Liver (tissue), 9 donors: Measurements from ENCODE around the gene HLCS. TPM values are rescaled to one million over a fixed set of nuclear protein-coding genes. Genes with fewer than 3 reads are reported as not detected.

Experiments used
- DNase-seq: peaks from one replicate; pipeline ENCODE4 v3.0.0-alpha.2; 2017; ENCODE audit warnings: low spot score
- H3K27ac ChIP-seq, 2 donors: one replicate each; pipeline ENCODE4 v1.7.0; 2013; ENCODE audit warnings: inconsistent platforms in 2 of 2, low read length in 2 of 2, control low read depth in 1 of 2, low read depth in 1 of 2, mild to moderate bottlenecking in 1 of 2
- H3K27me3 ChIP-seq, 4 donors: one replicate each; pipeline versions ENCODE4 v1.6.1 to v1.7.0; 2013; ENCODE audit warnings: low read length in 3 of 4, inconsistent platforms in 1 of 4, mild to moderate bottlenecking in 1 of 4, moderate library complexity in 1 of 4; ENCODE audit not compliant: control insufficient read depth in 4 of 4, insufficient read depth in 4 of 4
- H3K36me3 ChIP-seq, 4 donors: one replicate each; pipeline versions ENCODE4 v1.6.1 to v1.7.0; 2013; ENCODE audit warnings: low read length in 3 of 4, mild to moderate bottlenecking in 3 of 4, low read depth in 1 of 4, moderate library complexity in 1 of 4; ENCODE audit not compliant: control insufficient read depth in 4 of 4, insufficient read depth in 3 of 4
- H3K4me1 ChIP-seq, 4 donors: one replicate each; pipeline versions ENCODE4 v1.6.1 to v1.7.0; 2013; ENCODE audit warnings: low read length in 3 of 4, mild to moderate bottlenecking in 3 of 4, moderate library complexity in 1 of 4; ENCODE audit not compliant: control insufficient read depth in 4 of 4, insufficient read depth in 4 of 4
- H3K4me3 ChIP-seq, 3 donors: one replicate each; pipeline versions ENCODE4 v1.6.1 to v1.7.0; 2013; ENCODE audit warnings: low read length in 3 of 3, control low read depth in 1 of 3, low read depth in 1 of 3, mild to moderate bottlenecking in 1 of 3
- H3K9ac ChIP-seq, 2 donors: one replicate each; pipeline ENCODE4 v1.7.0; 2013; ENCODE audit warnings: low read length in 2 of 2, mild to moderate bottlenecking in 2 of 2, moderate library complexity in 2 of 2, control low read depth in 1 of 2, low read depth in 1 of 2
- H3K9me3 ChIP-seq, 4 donors: one replicate each; pipeline versions ENCODE4 v1.6.1 to v1.7.0; 2013; ENCODE audit warnings: low read length in 3 of 4; ENCODE audit not compliant: control insufficient read depth in 4 of 4
- EGR1 ChIP-seq, 2 donors: IDR thresholded peaks; 2 replicates each; pipeline ENCODE4 v1.6.1; 2016 to 2018; ENCODE audit warnings: antibody characterized with exemption in 2 of 2, low read depth in 2 of 2
- FOXA1 ChIP-seq: IDR thresholded peaks from 2 replicates; pipeline ENCODE4 v1.6.1; 2016; ENCODE audit warnings: antibody characterized with exemption
- FOXA2 ChIP-seq: IDR thresholded peaks from 2 replicates; pipeline ENCODE4 v1.6.1; 2016; ENCODE audit warnings: antibody characterized with exemption
- GABPA ChIP-seq, 2 donors: IDR thresholded peaks in 1 of 2; conservative IDR thresholded peaks in 1 of 2; 2 replicates each; pipeline ENCODE4 v1.6.1; 2016; ENCODE audit warnings: antibody characterized with exemption in 2 of 2, mild to moderate bottlenecking in 1 of 2, moderate library complexity in 1 of 2
- HNF4A ChIP-seq, 2 donors: conservative IDR thresholded peaks; 2 replicates each; pipeline ENCODE4 v1.6.1; 2016; ENCODE audit warnings: antibody characterized with exemption in 2 of 2, mild to moderate bottlenecking in 2 of 2
- HNF4G ChIP-seq: IDR thresholded peaks from 2 replicates; pipeline ENCODE4 v1.6.1; 2016; ENCODE audit warnings: antibody characterized with exemption
- JUND ChIP-seq, 2 donors: IDR thresholded peaks; 2 replicates each; pipeline ENCODE4 v1.6.1; 2016; ENCODE audit warnings: antibody characterized with exemption in 2 of 2
- NR2F2 ChIP-seq: IDR thresholded peaks from 2 replicates; pipeline ENCODE4 v1.6.1; 2016; ENCODE audit warnings: antibody characterized with exemption
- RAD21 ChIP-seq, 2 donors: IDR thresholded peaks; 2 replicates each; pipeline ENCODE4 v1.6.1; 2016; ENCODE audit warnings: antibody characterized with exemption in 2 of 2, mild to moderate bottlenecking in 2 of 2
- REST ChIP-seq: IDR thresholded peaks from 2 replicates; pipeline ENCODE4 v1.6.1; 2016; ENCODE audit warnings: antibody characterized with exemption, mild to moderate bottlenecking
- RXRA ChIP-seq, 2 donors: IDR thresholded peaks; 2 replicates each; pipeline ENCODE4 v1.6.1; 2017 to 2018; ENCODE audit warnings: antibody characterized with exemption in 2 of 2, mild to moderate bottlenecking in 1 of 2
- SP1 ChIP-seq: IDR thresholded peaks from 2 replicates; pipeline ENCODE4 v1.6.1; 2018; ENCODE audit warnings: antibody characterized with exemption, mild to moderate bottlenecking
- TAF1 ChIP-seq: conservative IDR thresholded peaks from 2 replicates; pipeline ENCODE4 v1.6.1; 2016; ENCODE audit warnings: antibody characterized with exemption, mild to moderate bottlenecking
- YY1 ChIP-seq: IDR thresholded peaks from 2 replicates; pipeline ENCODE4 v1.6.1; 2016; ENCODE audit warnings: antibody characterized with exemption, mild to moderate bottlenecking
- WGBS: extraction: QIAGEN DNeasy Blood & Tissue Kit; methylation state at CpG from one replicate; pipeline ENCODE4 v1.1.7; 2013; 5-methylcytosine and 5-hydroxymethylcytosine counted together
- polyA plus RNA-seq, 2 donors: library from polyadenylated mRNA; stranded (reverse) in 1 of 2; unstranded in 1 of 2; fragments of 200-250 nt in 1 of 2; fragments of >200 nt in 1 of 2; fragmentation: Nextera tagmentation in 1 of 2; extraction: Ambion mirVana in 1 of 2; gene quantifications; one replicate each; pipeline versions ENCODE4 v1.2.1 to v1.2.3, GENCODE V29; 2013 to 2015
- total RNA-seq, 2 donors: library from RNA; depleted of rRNA; stranded (reverse); fragments of >200 nt; gene quantifications; one replicate each; pipeline ENCODE4 v1.2.3, GENCODE V29; 2014
- TF ChIP-seq, protein P1 (sequence below): IDR thresholded peaks from 2 replicates; pipeline ENCODE4 v1.6.1; 2016; ENCODE audit warnings: antibody characterized with exemption
- TF ChIP-seq, protein P2 (sequence below): IDR thresholded peaks from 2 replicates; pipeline ENCODE4 v1.6.1; 2016; ENCODE audit warnings: antibody characterized with exemption
- TF ChIP-seq, protein P3 (sequence below): IDR thresholded peaks from 2 replicates; pipeline ENCODE4 v1.6.1; 2016; ENCODE audit warnings: antibody characterized with exemption
- TF ChIP-seq, protein P4 (sequence below): fragments of 150-350 bp; IDR thresholded peaks from 2 replicates; pipeline ENCODE4 v1.5.1; 2017; ENCODE audit warnings: improper control_type of control experiment, low read depth, low read length; ENCODE audit not compliant: missing input control
- donor health status: healthy.
- donor health status: healthy.
- donor health status: healthy.
- donor health status: healthy.
- donor health status: healthy.

Gene HLCS
- total and polyA plus RNA-seq, 4 donors = 6.6 to 22.5 (median 8.3) TPM

- WGBS = 83% methylated on average over 3 of the region's 3 CpGs
- DNase-seq = no peak
- Histone ChIP-seq H3K9me3 (no peaks in the 10 kb centered on the region), H3K36me3 (peaks cover 2 to 15% (median 8%) of the 10 kb centered on the region in 4 donors), H3K4me1 (peaks cover 13 to 34% (median 30%) of the 10 kb centered on the region in 4 donors), H3K4me3 (no peak overlapping the region), H3K27me3 (no peaks in the 10 kb centered on the region), H3K27ac (no peak overlapping the region), H3K9ac (no peak overlapping the region)
- no peak for TF ChIP-seq JUND (IDR thresholded peaks at IDR 0.05)
- no peak for TF ChIP-seq GABPA (IDR thresholded peaks at IDR 0.05 in 1 of 2, conservative IDR thresholded peaks at IDR 0.05 in 1 of 2)
- TF ChIP-seq RAD21 (IDR thresholded peaks at IDR 0.05) = no peak
- TF ChIP-seq, protein P1, sequence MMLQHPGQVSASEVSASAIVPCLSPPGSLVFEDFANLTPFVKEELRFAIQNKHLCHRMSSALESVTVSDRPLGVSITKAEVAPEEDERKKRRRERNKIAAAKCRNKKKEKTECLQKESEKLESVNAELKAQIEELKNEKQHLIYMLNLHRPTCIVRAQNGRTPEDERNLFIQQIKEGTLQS = no peak
- no peak for TF ChIP-seq EGR1 (IDR thresholded peaks at IDR 0.05; ENCODE audit: low read depth in 2 of 2)
- no peak for TF ChIP-seq REST
- no peak for TF ChIP-seq FOXA1
- no peak for TF ChIP-seq FOXA2
- no peak for TF ChIP-seq YY1
- no peak for TF ChIP-seq NR2F2
- TF ChIP-seq, protein P2, sequence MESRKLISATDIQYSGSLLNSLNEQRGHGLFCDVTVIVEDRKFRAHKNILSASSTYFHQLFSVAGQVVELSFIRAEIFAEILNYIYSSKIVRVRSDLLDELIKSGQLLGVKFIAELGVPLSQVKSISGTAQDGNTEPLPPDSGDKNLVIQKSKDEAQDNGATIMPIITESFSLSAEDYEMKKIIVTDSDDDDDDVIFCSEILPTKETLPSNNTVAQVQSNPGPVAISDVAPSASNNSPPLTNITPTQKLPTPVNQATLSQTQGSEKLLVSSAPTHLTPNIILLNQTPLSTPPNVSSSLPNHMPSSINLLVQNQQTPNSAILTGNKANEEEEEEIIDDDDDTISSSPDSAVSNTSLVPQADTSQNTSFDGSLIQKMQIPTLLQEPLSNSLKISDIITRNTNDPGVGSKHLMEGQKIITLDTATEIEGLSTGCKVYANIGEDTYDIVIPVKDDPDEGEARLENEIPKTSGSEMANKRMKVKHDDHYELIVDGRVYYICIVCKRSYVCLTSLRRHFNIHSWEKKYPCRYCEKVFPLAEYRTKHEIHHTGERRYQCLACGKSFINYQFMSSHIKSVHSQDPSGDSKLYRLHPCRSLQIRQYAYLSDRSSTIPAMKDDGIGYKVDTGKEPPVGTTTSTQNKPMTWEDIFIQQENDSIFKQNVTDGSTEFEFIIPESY = no peak
- no peak for TF ChIP-seq HNF4G
- no peak for TF ChIP-seq RXRA (IDR thresholded peaks at IDR 0.05)
- TF ChIP-seq, protein P3, sequence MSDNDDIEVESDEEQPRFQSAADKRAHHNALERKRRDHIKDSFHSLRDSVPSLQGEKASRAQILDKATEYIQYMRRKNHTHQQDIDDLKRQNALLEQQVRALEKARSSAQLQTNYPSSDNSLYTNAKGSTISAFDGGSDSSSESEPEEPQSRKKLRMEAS = no peak
- TF ChIP-seq, protein P4, sequence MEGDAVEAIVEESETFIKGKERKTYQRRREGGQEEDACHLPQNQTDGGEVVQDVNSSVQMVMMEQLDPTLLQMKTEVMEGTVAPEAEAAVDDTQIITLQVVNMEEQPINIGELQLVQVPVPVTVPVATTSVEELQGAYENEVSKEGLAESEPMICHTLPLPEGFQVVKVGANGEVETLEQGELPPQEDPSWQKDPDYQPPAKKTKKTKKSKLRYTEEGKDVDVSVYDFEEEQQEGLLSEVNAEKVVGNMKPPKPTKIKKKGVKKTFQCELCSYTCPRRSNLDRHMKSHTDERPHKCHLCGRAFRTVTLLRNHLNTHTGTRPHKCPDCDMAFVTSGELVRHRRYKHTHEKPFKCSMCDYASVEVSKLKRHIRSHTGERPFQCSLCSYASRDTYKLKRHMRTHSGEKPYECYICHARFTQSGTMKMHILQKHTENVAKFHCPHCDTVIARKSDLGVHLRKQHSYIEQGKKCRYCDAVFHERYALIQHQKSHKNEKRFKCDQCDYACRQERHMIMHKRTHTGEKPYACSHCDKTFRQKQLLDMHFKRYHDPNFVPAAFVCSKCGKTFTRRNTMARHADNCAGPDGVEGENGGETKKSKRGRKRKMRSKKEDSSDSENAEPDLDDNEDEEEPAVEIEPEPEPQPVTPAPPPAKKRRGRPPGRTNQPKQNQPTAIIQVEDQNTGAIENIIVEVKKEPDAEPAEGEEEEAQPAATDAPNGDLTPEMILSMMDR = no peak
- TF ChIP-seq SP1 = no peak
- TF ChIP-seq TAF1 = no peak
- TF ChIP-seq HNF4A (conservative IDR thresholded peaks at IDR 0.05) = no peak
Measured at GRCh38 chr21:36932161-36932816, 34.2 kb downstream of the HLCS start.
